HG03045 (cell line): ENCODE measurements around the gene KLHL14.
"Not testable (repeated sequence)": the region's sequence is repeated elsewhere in the genome, so short reads cannot be mapped to it uniquely, and the experiment has no call there.

ENCODE experiments used
- ATAC-seq: cut with Tn5 transposase; IDR thresholded peaks from one replicate; pipeline ENCODE4 v1.9.1; 2021; ENCODE audit warnings: mild to moderate bottlenecking, moderate library complexity; ENCODE audit not compliant: unreplicated experiment

The KLHL14 gene

DNA sequence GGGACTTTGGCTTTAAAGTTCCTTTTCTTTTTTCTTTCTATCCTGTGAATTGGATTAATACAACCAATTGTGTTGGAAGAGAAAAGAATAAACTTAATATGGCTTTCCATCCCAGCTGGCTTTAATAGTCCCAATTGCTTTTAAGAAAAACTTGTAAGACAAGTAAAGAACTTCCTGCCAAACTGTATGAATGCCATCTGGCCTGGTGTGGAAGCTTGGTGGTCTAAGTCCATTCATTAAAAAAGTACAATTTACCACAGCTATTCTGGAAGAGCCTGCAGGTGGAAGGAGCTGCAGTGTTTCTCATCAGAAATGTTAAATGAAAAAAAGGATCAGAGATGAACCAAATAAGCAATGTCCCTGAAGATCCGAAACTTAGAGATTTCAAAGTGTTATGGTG, 103.9 kb downstream of the KLHL14 start:
- no peak for ATAC-seq

DNA sequence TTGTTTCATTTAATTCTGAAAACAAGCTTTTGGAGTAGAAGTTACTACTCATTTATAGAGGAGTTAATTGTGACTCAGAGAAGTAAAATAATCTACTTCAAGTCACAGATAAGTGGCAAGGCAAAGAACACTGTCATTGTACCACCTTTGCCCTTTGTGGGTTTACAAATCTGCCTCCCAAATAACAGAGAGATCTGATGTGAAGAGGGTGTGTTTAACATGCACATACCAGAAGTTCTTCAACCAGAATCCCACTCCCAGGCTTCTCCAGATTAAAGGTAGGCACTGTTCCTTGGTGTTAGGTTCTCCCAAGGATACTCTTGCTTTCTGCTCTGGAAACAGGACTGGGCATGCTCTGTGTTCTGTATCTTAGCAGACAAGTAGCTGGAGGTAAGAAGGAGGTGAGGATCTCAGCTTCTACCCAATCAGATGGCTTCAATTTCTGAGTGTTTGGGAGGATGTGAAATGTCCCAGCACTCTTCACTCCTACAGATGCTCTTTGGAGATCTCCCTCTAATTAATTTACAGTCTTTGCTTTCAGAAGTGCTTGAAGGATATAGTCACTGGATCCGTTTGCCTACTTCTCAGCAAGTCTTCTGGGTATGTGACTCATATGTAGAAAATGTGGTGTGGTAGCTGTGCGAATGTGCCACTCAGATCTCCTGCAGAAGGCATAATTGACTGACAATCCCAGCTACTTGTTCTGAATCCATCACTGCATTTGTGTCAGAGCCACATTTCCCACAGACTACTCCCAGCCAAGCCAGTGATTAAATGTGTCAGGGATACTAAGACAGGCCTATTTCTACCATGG, 111.1 kb downstream of the KLHL14 start:
- no peak for ATAC-seq

DNA sequence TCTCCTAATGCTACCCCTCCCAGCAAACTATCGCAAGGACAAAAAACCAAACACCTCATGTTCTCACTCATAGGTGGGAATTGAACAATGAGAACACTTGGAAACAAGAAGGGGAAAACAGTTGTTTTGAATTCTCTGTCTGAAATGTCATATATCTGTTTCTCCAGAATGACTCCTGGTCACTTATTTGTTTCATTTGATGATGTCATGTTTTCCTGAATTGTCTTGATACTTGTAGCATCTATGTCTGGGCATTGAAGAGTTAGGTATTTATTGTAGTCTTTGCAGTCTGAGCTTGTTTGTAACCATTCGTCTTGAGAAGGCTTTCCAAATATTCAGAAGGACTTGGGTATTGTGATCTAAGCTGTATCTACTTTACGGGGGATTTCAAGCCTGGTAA, 118.3 kb downstream of the KLHL14 start:
- ATAC-seq = not testable (repeated sequence)

DNA sequence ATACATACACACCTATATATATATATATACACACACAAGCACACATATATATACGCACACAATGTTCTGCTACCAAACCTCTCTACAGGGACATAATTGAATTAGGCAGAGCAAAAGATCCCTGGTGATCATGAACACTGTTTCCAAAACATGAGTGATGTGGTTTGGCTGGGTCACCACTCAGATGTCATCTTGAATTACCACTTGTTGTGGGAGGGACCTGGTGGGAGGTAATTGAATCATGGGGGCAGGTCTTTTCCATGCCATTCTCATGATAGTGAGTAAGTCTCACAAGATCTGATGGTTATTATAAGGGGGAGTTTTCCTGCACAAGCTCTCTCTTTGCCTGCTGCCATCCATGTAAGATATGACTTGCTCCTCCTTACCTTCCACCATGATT, 135.2 kb downstream of the KLHL14 start:
- ATAC-seq = not testable (repeated sequence)

DNA sequence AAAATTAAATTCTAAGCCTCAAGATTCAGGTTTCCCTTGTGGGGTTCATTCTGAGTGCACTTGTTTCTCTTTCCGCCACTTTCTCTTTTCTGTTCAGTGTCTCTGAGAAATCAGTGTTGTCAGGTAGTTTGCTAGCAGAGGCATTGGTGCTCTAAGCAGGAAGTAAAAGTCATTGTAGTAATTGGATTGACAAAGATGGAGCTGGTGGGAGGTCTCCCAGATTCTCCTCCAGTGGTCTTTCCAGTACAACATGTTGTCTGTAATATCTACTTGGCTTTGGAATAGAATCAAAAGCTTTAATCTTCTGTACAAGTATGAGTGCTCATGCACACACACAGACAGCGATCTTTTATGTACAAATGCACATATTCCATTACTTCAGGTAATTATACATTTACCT, 135.6 kb downstream of the KLHL14 start:
- ATAC-seq = no peak

DNA sequence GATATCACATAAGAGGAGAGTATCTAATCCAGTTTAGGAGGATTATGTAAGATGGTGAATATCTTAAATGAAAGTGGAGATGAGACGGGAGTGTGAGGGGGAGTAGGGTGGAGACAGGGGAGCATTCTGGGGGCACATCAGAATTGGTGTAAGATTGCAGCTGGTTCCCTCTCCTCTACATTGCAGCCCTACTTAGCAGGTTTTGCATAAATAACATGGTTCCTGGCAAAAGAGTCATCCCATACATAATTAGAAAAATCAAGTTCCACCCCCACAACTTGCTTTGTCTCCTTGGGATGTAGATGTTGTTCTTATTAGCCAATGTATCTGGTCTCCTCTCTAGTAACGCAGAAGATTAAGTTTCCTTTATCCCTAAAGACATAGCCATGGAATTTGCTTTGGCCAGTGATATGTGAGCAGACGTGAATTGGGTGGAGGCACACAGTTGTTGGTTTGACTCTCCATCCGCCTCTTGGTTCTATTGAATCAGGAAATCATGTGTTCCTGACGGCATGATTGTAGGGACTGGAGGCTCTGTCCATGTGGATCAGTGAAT, 137.9 kb downstream of the KLHL14 start:
- no peak for ATAC-seq

DNA sequence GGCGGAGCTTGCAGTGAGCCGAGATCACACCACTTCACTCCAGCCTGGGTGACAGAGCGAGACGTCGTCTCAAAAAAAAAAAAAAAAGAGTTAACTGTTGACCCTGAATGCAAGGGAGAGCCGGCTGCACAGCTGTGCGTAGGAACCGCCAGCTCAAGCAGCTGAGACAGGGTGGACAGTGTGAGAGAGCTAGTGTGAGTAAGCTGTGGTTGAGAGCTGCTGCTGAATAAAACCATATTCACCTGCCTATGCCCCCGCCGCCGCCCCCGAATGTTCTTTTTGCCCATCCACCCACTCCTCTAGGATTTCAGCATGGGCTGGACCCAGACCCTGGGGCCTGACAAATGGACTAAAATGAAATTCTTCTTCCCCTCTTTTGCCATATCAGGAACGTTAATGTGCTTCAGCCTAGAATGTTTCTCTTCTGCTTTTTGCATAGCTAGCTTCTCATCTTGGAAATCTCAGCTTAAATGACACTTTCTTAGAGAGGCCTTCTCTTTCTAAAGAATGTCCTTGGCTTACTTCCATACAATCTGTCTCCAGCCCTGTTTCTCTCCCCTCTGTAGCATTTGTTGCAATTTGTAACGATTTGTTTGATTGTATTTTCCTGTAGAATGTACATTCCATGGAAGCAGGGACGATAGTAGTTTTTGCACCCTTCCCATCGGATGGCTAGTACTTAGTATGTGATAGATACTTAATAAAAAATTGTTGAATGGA, 142.7 kb downstream of the KLHL14 start:
- no peak for ATAC-seq

DNA sequence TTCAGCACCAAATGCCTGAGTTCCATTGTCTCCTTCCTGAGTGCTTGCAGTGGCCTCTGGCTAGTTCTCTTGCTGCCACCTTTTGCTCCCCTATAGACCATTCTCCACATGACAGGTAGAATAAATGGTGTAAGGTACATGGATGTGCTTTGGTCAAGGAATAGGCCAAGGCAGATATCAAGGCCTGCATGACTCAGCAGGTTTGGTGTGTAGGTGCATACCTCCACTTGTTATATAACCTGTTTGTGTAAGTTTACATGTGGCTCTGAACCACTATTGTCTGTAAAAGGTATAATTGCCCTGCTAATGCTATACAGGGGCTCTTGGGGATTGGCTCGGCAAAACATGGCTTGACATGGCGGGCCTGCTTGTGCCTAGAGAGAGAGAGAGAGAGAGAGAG, 143.5 kb downstream of the KLHL14 start:
- no peak for ATAC-seq

DNA sequence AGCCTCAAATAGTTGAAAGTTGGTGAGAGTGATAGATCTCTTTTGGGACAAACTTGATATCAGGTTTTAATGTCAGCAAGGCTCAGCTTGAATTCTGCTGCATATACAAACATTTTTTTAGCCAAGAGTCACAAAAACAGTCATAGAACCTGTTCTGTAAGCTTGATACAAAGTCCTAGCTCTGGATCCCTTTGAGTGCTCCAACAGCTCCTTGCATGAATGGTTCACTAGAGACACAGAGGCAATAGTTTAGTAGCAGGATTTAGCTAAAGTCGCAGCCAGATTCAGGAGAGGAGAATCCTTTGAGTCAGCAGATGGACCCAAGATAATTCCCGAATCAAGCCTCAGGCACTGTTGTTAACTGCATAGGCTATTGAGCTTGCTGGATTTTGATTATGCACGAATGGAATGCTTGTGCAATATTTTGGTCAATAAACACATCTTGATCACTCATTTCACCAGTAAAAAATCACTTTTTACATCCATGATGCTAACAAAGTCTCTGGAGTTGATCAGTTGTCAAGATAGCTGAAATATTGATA, 148.6 kb downstream of the KLHL14 start:
- no peak for ATAC-seq

DNA sequence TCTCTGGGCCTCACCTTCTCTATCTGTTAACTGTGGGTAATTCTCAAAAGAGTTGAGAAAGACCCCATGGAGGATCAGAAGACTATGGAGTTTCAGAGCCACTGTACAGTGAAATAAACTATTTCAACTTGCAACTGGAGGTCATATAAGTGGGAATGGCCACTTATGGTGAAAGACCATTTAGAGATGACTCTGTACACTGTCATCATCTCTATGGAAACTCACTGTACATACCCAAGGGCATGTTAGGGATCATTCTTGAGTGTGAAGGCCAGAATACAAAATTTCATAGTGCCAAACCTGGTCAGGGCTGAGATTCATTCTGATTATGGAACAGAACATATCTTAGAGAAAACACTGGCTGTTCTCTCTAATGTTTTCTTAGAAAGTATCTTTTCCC, 149.3 kb downstream of the KLHL14 start:
- ATAC-seq = no peak
